NT2/D1 (cell line): ENCODE data around the gene SH3BGRL.

Experiments used
- DNase-seq: peaks from one replicate; pipeline ENCODE4 v3.0.0-alpha.2; 2011; ENCODE audit warnings: low read depth, low spot score
- H3K27me3 ChIP-seq: 2 replicates; pipeline ENCODE4 v1.6.0; 2011; ENCODE audit warnings: mild to moderate bottlenecking; ENCODE audit not compliant: insufficient read length, insufficient read depth
- H3K36me3 ChIP-seq: 2 replicates; pipeline ENCODE4 v1.6.1; 2011; ENCODE audit warnings: mild to moderate bottlenecking, low read length, mixed read lengths; ENCODE audit not compliant: insufficient read depth, insufficient read length
- H3K4me1 ChIP-seq: 2 replicates; pipeline ENCODE4 v1.5.1; 2011; ENCODE audit not compliant: insufficient read depth, insufficient read length
- H3K4me3 ChIP-seq: 2 replicates; pipeline ENCODE4 v1.5.1; 2011; ENCODE audit warnings: low read depth; ENCODE audit not compliant: insufficient read length
- H3K9ac ChIP-seq: 2 replicates; pipeline ENCODE4 v1.6.0; 2011; ENCODE audit warnings: low read depth; ENCODE audit not compliant: insufficient read length
- H3K9me3 ChIP-seq: 2 replicates; pipeline ENCODE4 v1.5.1; 2011; ENCODE audit warnings: mild to moderate bottlenecking, low read length; ENCODE audit not compliant: insufficient read depth
- SUZ12 ChIP-seq: IDR thresholded peaks from 2 replicates; pipeline ENCODE4 v1.6.1; 2011; ENCODE audit not compliant: insufficient read length, insufficient read depth; ENCODE audit errors: extremely low read depth
- YY1 ChIP-seq: IDR thresholded peaks from 2 replicates; pipeline ENCODE4 v1.6.1; 2011; ENCODE audit not compliant: insufficient read length, insufficient read depth
- ZNF274 ChIP-seq: IDR thresholded peaks from 2 replicates; pipeline ENCODE4 v1.6.1; 2011; ENCODE audit warnings: mild to moderate bottlenecking, low read depth, low read length

The SH3BGRL gene

GRCh38 chrX:81237516-81237915 lies 35.6 kb downstream of the SH3BGRL start:
- H3K9ac ChIP-seq, result no peak overlapping the region
- DNase-seq, result no peak
- peaks cover 18% of the 10 kb centered on the region for H3K36me3 ChIP-seq
- H3K9me3 ChIP-seq, result peaks cover 9% of the 10 kb centered on the region; the same call in 1 of the 2 replicates
- TF ChIP-seq YY1, result no peak
- TF ChIP-seq SUZ12, result no peak
- TF ChIP-seq ZNF274, result no peak
- H3K4me1 ChIP-seq, result no peaks in the 10 kb centered on the region
- H3K4me3 ChIP-seq, result no peak overlapping the region
- H3K27me3 ChIP-seq, result no peaks in the 10 kb centered on the region

GRCh38 chrX:81238166-81238565 lies 36.3 kb downstream of the SH3BGRL start:
- no peaks in the 10 kb centered on the region for H3K4me1 ChIP-seq
- no peak for TF ChIP-seq YY1
- TF ChIP-seq ZNF274, result no peak
- TF ChIP-seq SUZ12, result no peak
- DNase-seq, result no peak
- no peak overlapping the region for H3K4me3 ChIP-seq
- no peak overlapping the region for H3K9ac ChIP-seq
- H3K36me3 ChIP-seq, result peaks cover 18% of the 10 kb centered on the region
- H3K27me3 ChIP-seq, result no peaks in the 10 kb centered on the region
- peaks cover 9% of the 10 kb centered on the region; the same call in 1 of the 2 replicates for H3K9me3 ChIP-seq

- Histone ChIP-seq H3K36me3 (peaks cover 18% of the 10 kb centered on the region), H3K4me3 (no peak overlapping the region), H3K9me3 (peaks cover 9% of the 10 kb centered on the region; the same call in 1 of the 2 replicates), H3K4me1 (no peaks in the 10 kb centered on the region), H3K27me3 (no peaks in the 10 kb centered on the region), H3K9ac (no peak overlapping the region)
- TF ChIP-seq YY1, result no peak
- no peak for DNase-seq
Measured at GRCh38 chrX:81240701-81241331, 38.9 kb downstream of the SH3BGRL start.

- Histone ChIP-seq H3K4me3 (no peak overlapping the region), H3K36me3 (peaks cover 18% of the 10 kb centered on the region), H3K9ac (no peak overlapping the region), H3K9me3 (peaks cover 9% of the 10 kb centered on the region; the same call in 1 of the 2 replicates), H3K27me3 (no peaks in the 10 kb centered on the region), H3K4me1 (no peaks in the 10 kb centered on the region)
- DNase-seq, result no peak
- TF ChIP-seq SUZ12, result no peak
- TF ChIP-seq ZNF274, result no peak
- no peak for TF ChIP-seq YY1
Measured at GRCh38 chrX:81241753-81242152, 39.9 kb downstream of the SH3BGRL start.

DNA sequence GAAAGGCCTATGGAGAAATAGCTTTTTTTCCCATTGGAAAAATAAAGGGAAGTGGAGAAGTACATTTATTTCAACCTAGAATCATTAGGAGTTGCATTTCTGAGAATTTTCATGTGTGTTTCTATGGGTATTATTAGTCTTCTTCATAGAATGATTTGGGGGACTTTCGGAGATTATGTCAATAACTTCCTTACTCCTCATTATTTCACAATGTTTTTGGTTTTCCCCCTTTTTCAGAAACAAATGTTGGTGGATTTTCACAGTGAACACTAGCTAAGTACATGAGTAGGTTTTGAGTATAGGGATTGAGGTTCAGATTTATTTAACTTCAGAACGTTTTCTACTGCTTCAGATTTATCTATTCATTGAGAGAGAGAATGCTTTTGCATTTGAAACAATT lies 54.0 kb downstream of the SH3BGRL start:
- Histone ChIP-seq H3K9me3 (no peaks in the 10 kb centered on the region), H3K4me1 (no peaks in the 10 kb centered on the region), H3K27me3 (no peaks in the 10 kb centered on the region), H3K36me3 (no peaks in the 10 kb centered on the region), H3K4me3 (no peak overlapping the region), H3K9ac (no peak overlapping the region)
- TF ChIP-seq ZNF274 (no peak), YY1 (no peak), SUZ12 (no peak)
- no peak for DNase-seq

DNA sequence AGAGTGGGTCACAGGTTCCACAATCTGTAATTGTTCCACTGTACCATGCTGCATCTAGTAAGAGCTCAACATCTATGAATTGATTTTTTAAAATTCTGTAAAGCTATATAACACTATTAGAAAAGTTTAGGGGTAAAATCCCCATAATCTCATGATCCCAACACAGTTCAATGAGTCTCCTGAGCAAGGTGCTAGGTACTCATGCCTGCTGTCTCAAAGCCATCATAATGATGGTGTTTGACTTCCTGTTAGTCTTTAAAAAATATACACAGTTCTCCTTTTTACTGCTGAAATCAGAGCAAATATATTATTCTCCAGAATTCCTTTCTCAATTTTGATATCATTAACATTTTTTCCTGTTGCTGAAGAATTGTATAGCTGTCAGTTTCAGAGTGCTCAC lies 55.9 kb downstream of the SH3BGRL start:
- Histone ChIP-seq H3K4me1 (no peaks in the 10 kb centered on the region), H3K36me3 (no peaks in the 10 kb centered on the region), H3K27me3 (no peaks in the 10 kb centered on the region), H3K9me3 (no peaks in the 10 kb centered on the region), H3K9ac (no peak overlapping the region), H3K4me3 (no peak overlapping the region)
- no peak for DNase-seq
- TF ChIP-seq ZNF274, result no peak
- no peak for TF ChIP-seq SUZ12
- no peak for TF ChIP-seq YY1

DNA sequence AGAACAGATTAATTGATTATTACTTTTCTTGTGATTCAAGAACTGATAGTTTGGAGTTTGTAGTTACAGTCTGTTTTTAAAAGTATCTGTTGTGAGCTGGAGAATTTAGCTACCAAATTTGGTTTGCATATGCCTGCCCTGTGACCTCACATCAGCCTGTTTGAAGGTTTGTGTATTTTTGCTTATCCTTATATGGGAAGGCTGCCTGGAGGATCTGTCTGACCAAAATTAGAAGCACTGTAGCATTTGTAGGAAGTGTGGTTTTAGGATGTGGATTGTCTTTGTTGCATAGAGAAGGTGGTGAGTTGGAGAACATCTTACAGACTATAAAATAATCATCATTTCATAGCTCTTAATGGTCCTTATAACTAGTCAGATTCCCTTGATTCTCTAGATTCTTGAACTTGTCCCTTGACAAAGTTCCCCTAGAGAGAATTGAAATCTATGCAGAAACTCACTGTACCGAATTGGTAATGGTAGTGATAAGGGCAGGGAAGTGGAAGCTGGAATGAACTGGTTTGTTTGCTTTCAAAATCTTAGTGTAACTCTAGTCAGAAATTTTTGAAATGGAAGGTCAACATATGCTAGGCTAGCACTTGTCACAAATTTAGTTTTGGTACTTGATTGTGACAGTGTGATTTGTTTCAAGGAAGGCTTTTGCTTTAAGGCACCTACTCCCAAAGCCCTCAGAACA lies 57.3 kb downstream of the SH3BGRL start:
- Histone ChIP-seq H3K4me3 (no peak overlapping the region), H3K9ac (no peak overlapping the region), H3K9me3 (no peaks in the 10 kb centered on the region), H3K27me3 (no peaks in the 10 kb centered on the region), H3K4me1 (no peaks in the 10 kb centered on the region), H3K36me3 (no peaks in the 10 kb centered on the region)
- DNase-seq, result no peak
- TF ChIP-seq SUZ12 (no peak), YY1 (no peak), ZNF274 (no peak)
